Transverse colon (tissue), 4 donors: ENCODE results near the gene ETHE1. TPM values are rescaled to one million over a fixed set of nuclear protein-coding genes. Genes with fewer than 3 reads are reported as not detected.

Experiments used
- DNase-seq: peaks from one replicate; pipeline ENCODE4 v3.0.0-alpha.2; 2019
- H3K27ac ChIP-seq, 4 donors: fragments of 200-600 bp; sonication (generic); 2 replicates each; pipeline ENCODE4 v1.5.1; 2016 to 2018; ENCODE audit warnings: inconsistent platforms in 4 of 4
- H3K27me3 ChIP-seq: fragments of 200-600 bp; sonication (generic); 2 replicates; pipeline ENCODE4 v1.5.1; 2017; ENCODE audit warnings: inconsistent platforms
- H3K36me3 ChIP-seq, 4 donors: fragments of 200-600 bp; sonication (generic); 2 replicates each; pipeline ENCODE4 v1.5.1; 2017 to 2019; ENCODE audit warnings: inconsistent platforms in 4 of 4
- H3K4me1 ChIP-seq, 4 donors: fragments of 200-600 bp; sonication (generic); 2 replicates each; pipeline ENCODE4 v1.5.1; 2017 to 2020; ENCODE audit warnings: inconsistent platforms in 4 of 4
- H3K4me3 ChIP-seq, 4 donors: fragments of 200-600 bp; sonication (generic); 1 replicate in 1 of 4; 2 replicates in 3 of 4; pipeline versions ENCODE4 v1.5.1 to v1.6.1; 2017 to 2019; ENCODE audit warnings: inconsistent platforms in 4 of 4
- H3K9me3 ChIP-seq, 2 donors: fragments of 200-600 bp; sonication (generic); 2 replicates each; pipeline ENCODE4 v1.5.1; 2017 to 2019; ENCODE audit warnings: inconsistent platforms in 2 of 2
- CTCF ChIP-seq, 5 experiments: fragments of 200-600 bp in 3 of 5; fragments of 450-650 bp in 2 of 5; sonication (generic) in 3 of 5; IDR thresholded peaks; 1 replicate in 2 of 5; 2 replicates in 3 of 5; pipeline ENCODE4 v1.5.1; 2016 to 2017; ENCODE audit warnings: antibody characterized with exemption in 5 of 5, inconsistent platforms in 3 of 5, mild to moderate bottlenecking in 2 of 5, moderate library complexity in 1 of 5
- EP300 ChIP-seq: sonication (generic); formaldehyde crosslinking; IDR thresholded peaks from one replicate; pipeline ENCODE4 v1.6.1; 2017; ENCODE audit warnings: antibody characterized with exemption, low read depth
- POLR2A ChIP-seq: fragments of 450-650 bp; IDR thresholded peaks from one replicate; pipeline ENCODE4 v1.6.1; 2016; ENCODE audit warnings: antibody characterized with exemption, mild to moderate bottlenecking, moderate library complexity
- POLR2AphosphoS5 ChIP-seq, 3 donors: sonication (generic); formaldehyde crosslinking; IDR thresholded peaks; one replicate each; pipeline ENCODE4 v1.6.1; 2016; ENCODE audit warnings: antibody characterized with exemption in 3 of 3
- WGBS, 2 donors: methylation state at CpG; one replicate each; pipeline ENCODE4 v1.1.5; 2018; ENCODE audit warnings: low coverage in 1 of 2; 5-methylcytosine and 5-hydroxymethylcytosine counted together
- in situ Hi-C, 4 donors: fragments of 200-750 bp; cut with MboI; loops; one replicate each; pipeline versions ENCODE4 v1.15.0 to v1.15.1; 2017; ENCODE audit warnings: low sequenced_read_pairs in 3 of 4, low pct_ligation_motif_present in 1 of 4, low pct_unique_long_range_greater_than_20kb in 1 of 4
- intact Hi-C: fragments of 100-400 bp; cut with DNase I; formaldehyde crosslinking; loops from one replicate; pipeline ENCODE4 v1.15.1; 2023; ENCODE audit warnings: low total_unique reads
- total RNA-seq, 4 donors: library from RNA; depleted of rRNA; stranded (reverse); fragments of >200 nt; gene quantifications; one replicate each; pipeline ENCODE4 v1.1.0, GENCODE V29; 2016

ETHE1 gene
- total RNA-seq, 4 donors from 2014 or later: 438 to 667 (median 458) TPM

GRCh38 chr19:43534816-43535761 is 8.1 kb upstream of the ETHE1 start:
- in situ Hi-C loops: no loop called here
- Histone ChIP-seq H3K9me3 (no peaks in the 10 kb centered on the region), H3K4me1 (peaks cover 5 to 24% (median 13%) of the 10 kb centered on the region in 4 donors), H3K36me3 (peaks cover 0 to 11% (median 5%) of the 10 kb centered on the region in 4 donors), H3K4me3 (no peak overlapping the region), H3K27me3 (no peaks in the 10 kb centered on the region), H3K27ac (peak overlapping the region; percentile 92 to 98 (median 96))
- DNase-seq: peak; percentile 64
- 77 to 80% methylated on average over 1 to 62 of the region's 62 CpGs for WGBS, 2 donors
- intact Hi-C loops: loop anchor here (10.0 kb wide), 1 partner anchor 60 kb away; the partner anchor contains the start of genes IRGQ and ZNF576
- no peak for TF ChIP-seq POLR2A
- peak; percentile 43 to 58 (median 50) for TF ChIP-seq CTCF (IDR thresholded peaks at IDR 0.05)

GRCh38 chr19:43534305-43534815 is 7.4 kb upstream of the ETHE1 start:
- peak overlapping the region; percentile 3 to 62 (median 46) for H3K4me3 ChIP-seq
- DNase-seq: no peak
- 45 to 52% methylated on average over 3 to 17 of the region's 17 CpGs for WGBS, 2 donors
- H3K9me3 ChIP-seq: no peaks in the 10 kb centered on the region
- no peaks in the 10 kb centered on the region for H3K27me3 ChIP-seq
- H3K27ac ChIP-seq: peak overlapping the region; percentile 92 to 98 (median 96)
- intact Hi-C loops (loop anchor here (10.0 kb wide), 1 partner anchor 60 kb away; the partner anchor contains the start of genes IRGQ and ZNF576), in situ Hi-C loops (no loop called here)
- H3K36me3 ChIP-seq: peaks cover 0 to 9% (median 4%) of the 10 kb centered on the region in 4 donors
- no peak for TF ChIP-seq EP300
- TF ChIP-seq CTCF (IDR thresholded peaks at IDR 0.05): no peak
- TF ChIP-seq POLR2AphosphoS5 (IDR thresholded peaks at IDR 0.05): no peak
- no peak for TF ChIP-seq POLR2A
- peaks cover 5 to 28% (median 13%) of the 10 kb centered on the region in 4 donors for H3K4me1 ChIP-seq

DNA sequence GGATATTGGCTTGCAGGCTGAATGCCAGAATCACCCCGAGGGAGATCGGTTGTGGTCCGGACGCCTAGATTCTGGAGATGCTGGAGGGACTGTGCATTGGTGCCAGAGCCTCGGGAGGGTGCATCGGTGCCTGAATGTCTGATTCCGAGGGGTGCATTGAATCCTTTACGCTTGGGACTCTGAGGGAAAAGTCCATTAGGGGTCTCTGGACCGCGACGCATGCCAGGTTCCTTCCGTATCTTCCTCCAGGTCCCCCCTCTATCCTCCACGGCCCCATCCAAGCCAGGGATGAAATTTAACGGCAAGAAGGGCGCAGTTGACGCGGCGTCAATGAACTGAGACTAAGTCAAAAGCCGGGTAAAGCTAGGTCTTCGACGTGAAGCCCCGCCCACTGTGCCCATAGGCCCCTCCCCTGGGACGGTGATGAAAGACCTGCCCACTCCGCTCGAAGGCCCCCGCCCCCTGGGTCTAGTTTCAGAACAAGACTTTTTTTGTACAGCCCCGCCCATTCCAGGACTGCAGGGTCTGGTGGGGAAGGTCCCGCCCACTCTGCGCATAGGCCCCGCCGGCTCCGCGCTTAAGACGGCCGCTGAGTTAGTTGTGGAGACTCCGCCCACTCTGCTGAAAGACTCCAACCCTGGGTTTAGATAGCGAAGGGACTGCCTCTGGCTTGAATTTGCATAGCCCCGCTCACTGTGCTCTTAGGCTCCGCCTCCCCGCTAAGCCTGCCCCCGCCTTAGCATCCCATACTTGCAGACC is 6.7 kb upstream of the ETHE1 start:
- intact Hi-C loops (loop anchor here (10.0 kb wide), 1 partner anchor 61 kb away; the partner anchor contains the start of genes IRGQ and ZNF576), in situ Hi-C loops (no loop called here)
- DNase-seq: peak; percentile 98
- peaks cover 0 to 6% (median 1%) of the 10 kb centered on the region in 4 donors for H3K36me3 ChIP-seq
- H3K9me3 ChIP-seq: no peaks in the 10 kb centered on the region
- H3K4me1 ChIP-seq: peaks cover 5 to 28% (median 13%) of the 10 kb centered on the region in 4 donors
- no peaks in the 10 kb centered on the region for H3K27me3 ChIP-seq
- peak overlapping the region; percentile 92 to 98 (median 96) for H3K27ac ChIP-seq
- H3K4me3 ChIP-seq: peak overlapping the region; percentile 41 to 62 (median 53)
- TF ChIP-seq POLR2AphosphoS5 (IDR thresholded peaks at IDR 0.05) (peak; percentile 43 to 62 (median 50)), POLR2A (peak; percentile 48), CTCF (IDR thresholded peaks at IDR 0.05) (no peak)
- WGBS, 2 donors: 0% methylated on average over 35 of the region's 41 CpGs; no CpG with 5 or more reads in 1 of the 2 donors
